Measurements from ENCODE around the gene LRP5.

- TF ChIP-seq TAF1 (IDR thresholded peaks at IDR 0.05; ENCODE audit: borderline replicate concordance, low read depth, low read length) (no peak), POLR2AphosphoS5 (IDR thresholded peaks at IDR 0.05; ENCODE audit: low read depth, low read length) (no peak)
These were observed 86.8 kb downstream of the LRP5 start for GRCh38 chr11:68398995-68399851.

All from GM12892 (cell line).